HEK293 (cell line): ENCODE data around the gene CHMP3.

Experiments used
- PRDM2 ChIP-seq: fragments of 450-650 bp; formaldehyde crosslinking; IDR thresholded peaks from 2 replicates; pipeline ENCODE4 v1.5.1; 2016; ENCODE audit warnings: missing biosample characterization, missing genetic modification characterization, borderline replicate concordance
- WT1 ChIP-seq: fragments of 450-650 bp; formaldehyde crosslinking; IDR thresholded peaks from 2 replicates; pipeline ENCODE4 v1.5.1; 2016; ENCODE audit warnings: missing biosample characterization, missing genetic modification characterization
- ZBTB7A ChIP-seq: fragments of 450-650 bp; formaldehyde crosslinking; IDR thresholded peaks from 2 replicates; pipeline ENCODE4 v1.5.1; 2016; ENCODE audit warnings: low read depth, missing biosample characterization, missing genetic modification characterization
- ZNF175 ChIP-seq: fragments of 450-650 bp; formaldehyde crosslinking; IDR thresholded peaks from 2 replicates; pipeline ENCODE4 v1.5.1; 2016; ENCODE audit warnings: missing biosample characterization, missing genetic modification characterization
- ZNF433 ChIP-seq: fragments of 450-650 bp; formaldehyde crosslinking; IDR thresholded peaks from 2 replicates; pipeline ENCODE4 v1.5.1; 2016; ENCODE audit warnings: missing biosample characterization, missing genetic modification characterization, low read depth
- ZNF776 ChIP-seq: fragments of 450-650 bp; formaldehyde crosslinking; IDR thresholded peaks from 2 replicates; pipeline ENCODE4 v1.5.0; 2017; ENCODE audit warnings: missing biosample characterization, missing genetic modification characterization, borderline replicate concordance
- TF ChIP-seq, protein P1 (sequence below): fragments of 450-650 bp; formaldehyde crosslinking; IDR thresholded peaks from 2 replicates; pipeline ENCODE4 v1.5.1; 2016; ENCODE audit warnings: missing biosample characterization, missing genetic modification characterization

- TF ChIP-seq, protein P1, sequence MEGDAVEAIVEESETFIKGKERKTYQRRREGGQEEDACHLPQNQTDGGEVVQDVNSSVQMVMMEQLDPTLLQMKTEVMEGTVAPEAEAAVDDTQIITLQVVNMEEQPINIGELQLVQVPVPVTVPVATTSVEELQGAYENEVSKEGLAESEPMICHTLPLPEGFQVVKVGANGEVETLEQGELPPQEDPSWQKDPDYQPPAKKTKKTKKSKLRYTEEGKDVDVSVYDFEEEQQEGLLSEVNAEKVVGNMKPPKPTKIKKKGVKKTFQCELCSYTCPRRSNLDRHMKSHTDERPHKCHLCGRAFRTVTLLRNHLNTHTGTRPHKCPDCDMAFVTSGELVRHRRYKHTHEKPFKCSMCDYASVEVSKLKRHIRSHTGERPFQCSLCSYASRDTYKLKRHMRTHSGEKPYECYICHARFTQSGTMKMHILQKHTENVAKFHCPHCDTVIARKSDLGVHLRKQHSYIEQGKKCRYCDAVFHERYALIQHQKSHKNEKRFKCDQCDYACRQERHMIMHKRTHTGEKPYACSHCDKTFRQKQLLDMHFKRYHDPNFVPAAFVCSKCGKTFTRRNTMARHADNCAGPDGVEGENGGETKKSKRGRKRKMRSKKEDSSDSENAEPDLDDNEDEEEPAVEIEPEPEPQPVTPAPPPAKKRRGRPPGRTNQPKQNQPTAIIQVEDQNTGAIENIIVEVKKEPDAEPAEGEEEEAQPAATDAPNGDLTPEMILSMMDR (tag by site-specific recombination): no peak
- TF ChIP-seq ZNF776 (tag by site-specific recombination) (no peak), PRDM2 (tag by site-specific recombination) (no peak), ZNF433 (no peak), ZBTB7A (tag by site-specific recombination) (no peak), WT1 (no peak), ZNF175 (tag by site-specific recombination) (no peak)
Measured at GRCh38 chr2:86610871-86611270, 47.6 kb upstream of the CHMP3 start.
